CD4-positive, alpha-beta T cell treated with Interleukin-4 for 4 hours (primary cell): ENCODE measurements around the gene RPS6KC1.
A peak's percentile ranks its signal among the peaks of the same experiment; 100 is the strongest.
"Not testable (repeated sequence)": the region's sequence is repeated elsewhere in the genome, so short reads cannot be mapped to it uniquely, and the experiment has no call there.

Experiments
- DNase-seq: peaks from one replicate; pipeline ENCODE4 v3.0.0-alpha.2; 2020

RPS6KC1 gene

GRCh38 chr1:213051127-213051880, at the start of gene RPS6KC1:
TSS of gene RPS6KC1 (plus strand) at chr1:213051241. CDS start at chr1:213051405, 164 bp downstream.
- peak; percentile 81 for DNase-seq

- no peak for DNase-seq
Measured at GRCh38 chr1:213003256-213003655, 47.8 kb upstream of the RPS6KC1 start.

- DNase-seq = peak; percentile 10
Measured at GRCh38 chr1:213008564-213008963, 42.5 kb upstream of the RPS6KC1 start.

GRCh38 chr1:213014642-213015041, 36.4 kb upstream of the RPS6KC1 start:
- DNase-seq = no peak

GRCh38 chr1:213015099-213016050, 35.7 kb upstream of the RPS6KC1 start, which contains the start of gene ANGEL2:
TSS of gene ANGEL2 (minus strand) at chr1:213015867. CDS start at chr1:213015671, 196 bp downstream.
- DNase-seq = peak; percentile 98

- DNase-seq = no peak
Measured at GRCh38 chr1:213017447-213018273, 33.4 kb upstream of the RPS6KC1 start.

GRCh38 chr1:213019450-213019849, 31.6 kb upstream of the RPS6KC1 start:
- DNase-seq = no peak

GRCh38 chr1:213020016-213020415, 31.0 kb upstream of the RPS6KC1 start:
- DNase-seq = no peak

- DNase-seq = not testable (repeated sequence)
Measured at GRCh38 chr1:213027024-213027423, 24.0 kb upstream of the RPS6KC1 start.

GRCh38 chr1:213032651-213033050, 18.4 kb upstream of the RPS6KC1 start:
- no peak for DNase-seq

- no peak for DNase-seq
Measured at GRCh38 chr1:213034713-213035112, 16.3 kb upstream of the RPS6KC1 start.

- no peak for DNase-seq
Measured at GRCh38 chr1:213035573-213035972, 15.5 kb upstream of the RPS6KC1 start.

GRCh38 chr1:213041443-213041842, 9.6 kb upstream of the RPS6KC1 start:
- DNase-seq = no peak

- not testable (repeated sequence) for DNase-seq
Measured at GRCh38 chr1:213045321-213046226, 5.5 kb upstream of the RPS6KC1 start.

GRCh38 chr1:213049232-213049631, 1.8 kb upstream of the RPS6KC1 start:
- DNase-seq = no peak

- DNase-seq = no peak
Measured at GRCh38 chr1:213050745-213051126, 305 bp upstream of the RPS6KC1 start.

GRCh38 chr1:213051881-213052202, 801 bp downstream of the RPS6KC1 start:
- no peak for DNase-seq

- DNase-seq = no peak
Measured at GRCh38 chr1:213053455-213053854, 2.4 kb downstream of the RPS6KC1 start.

GRCh38 chr1:213054142-213054541, 3.1 kb downstream of the RPS6KC1 start:
- DNase-seq = no peak

GRCh38 chr1:213054733-213055591, 3.9 kb downstream of the RPS6KC1 start:
- no peak for DNase-seq

GRCh38 chr1:213055767-213056166, 4.7 kb downstream of the RPS6KC1 start:
- no peak for DNase-seq
